HG03442 (cell line): ENCODE results near the gene LHX3.

Experiments
- ATAC-seq: cut with Tn5 transposase; IDR thresholded peaks from one replicate; pipeline ENCODE4 v1.9.1; 2021; ENCODE audit warnings: mild to moderate bottlenecking, moderate library complexity; ENCODE audit not compliant: unreplicated experiment

LHX3 gene

GRCh38 chr9:136179101-136179616, 25.8 kb downstream of the LHX3 start:
- ATAC-seq, result no peak

DNA sequence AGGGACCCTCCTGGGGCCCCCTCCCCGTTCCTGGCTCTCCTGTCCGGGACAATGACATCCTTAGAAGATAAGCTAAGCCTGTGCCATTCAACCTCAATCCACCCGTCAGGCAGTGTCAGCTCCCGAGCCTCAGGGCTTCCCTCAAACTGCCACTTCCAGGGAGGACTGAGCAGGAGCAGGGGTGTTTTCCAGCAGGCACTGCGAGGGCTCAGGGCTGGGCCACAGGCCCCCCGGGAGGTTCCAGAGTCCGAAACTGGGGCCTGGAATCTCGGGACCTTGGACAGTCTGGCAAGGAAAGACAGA, 26.2 kb downstream of the LHX3 start:
- no peak for ATAC-seq

GRCh38 chr9:136178061-136178772, 26.7 kb downstream of the LHX3 start:
- ATAC-seq, result no peak

DNA sequence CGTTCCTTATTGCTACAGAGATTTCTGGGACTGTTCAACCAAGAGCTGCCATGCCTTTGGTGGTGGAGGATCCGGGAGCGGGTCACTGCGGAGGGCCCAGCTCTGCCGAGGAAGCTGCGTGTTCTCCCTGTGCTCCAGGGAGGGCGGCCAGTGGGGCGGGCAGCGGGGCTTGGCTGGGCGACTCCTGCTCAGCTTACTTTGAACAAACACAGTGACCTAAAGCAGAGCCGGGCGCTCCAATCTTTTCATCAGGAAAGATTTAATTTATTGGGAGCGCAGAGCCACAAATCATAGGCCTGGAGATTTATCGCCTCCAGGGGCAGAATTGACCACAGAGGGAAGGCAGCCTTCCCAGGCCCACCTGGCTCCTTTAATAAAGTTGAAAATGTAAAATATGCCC, 27.7 kb downstream of the LHX3 start:
- ATAC-seq, result no peak

DNA sequence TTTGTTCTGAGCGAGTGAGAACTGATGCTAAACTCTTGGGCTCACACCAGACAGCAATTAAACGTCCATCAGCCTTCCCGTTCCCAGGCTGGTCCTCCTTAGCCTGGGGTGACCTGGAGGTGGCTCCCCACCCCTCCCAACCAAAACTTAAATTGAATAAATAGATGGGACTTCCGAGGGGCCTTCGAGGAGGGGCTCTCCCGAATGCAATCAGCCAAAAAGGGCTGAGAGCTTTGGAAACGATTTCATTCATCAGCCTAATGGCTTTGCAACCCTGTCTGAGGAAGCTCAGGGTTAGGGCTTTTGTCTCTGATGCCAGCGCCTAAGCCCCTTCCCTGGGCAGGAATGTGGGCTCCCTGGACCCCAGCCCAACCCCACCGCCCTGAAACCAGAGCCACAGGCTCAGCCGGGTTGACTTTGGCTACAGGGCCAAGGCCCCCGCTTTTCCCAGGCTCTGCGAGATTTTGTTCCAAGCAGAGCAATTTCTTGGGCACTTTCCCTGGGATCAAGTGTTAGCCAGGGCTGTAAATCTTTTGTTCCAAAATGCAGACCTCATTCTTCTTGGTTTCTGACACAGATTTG, 29.2 kb downstream of the LHX3 start:
- ATAC-seq, result no peak

DNA sequence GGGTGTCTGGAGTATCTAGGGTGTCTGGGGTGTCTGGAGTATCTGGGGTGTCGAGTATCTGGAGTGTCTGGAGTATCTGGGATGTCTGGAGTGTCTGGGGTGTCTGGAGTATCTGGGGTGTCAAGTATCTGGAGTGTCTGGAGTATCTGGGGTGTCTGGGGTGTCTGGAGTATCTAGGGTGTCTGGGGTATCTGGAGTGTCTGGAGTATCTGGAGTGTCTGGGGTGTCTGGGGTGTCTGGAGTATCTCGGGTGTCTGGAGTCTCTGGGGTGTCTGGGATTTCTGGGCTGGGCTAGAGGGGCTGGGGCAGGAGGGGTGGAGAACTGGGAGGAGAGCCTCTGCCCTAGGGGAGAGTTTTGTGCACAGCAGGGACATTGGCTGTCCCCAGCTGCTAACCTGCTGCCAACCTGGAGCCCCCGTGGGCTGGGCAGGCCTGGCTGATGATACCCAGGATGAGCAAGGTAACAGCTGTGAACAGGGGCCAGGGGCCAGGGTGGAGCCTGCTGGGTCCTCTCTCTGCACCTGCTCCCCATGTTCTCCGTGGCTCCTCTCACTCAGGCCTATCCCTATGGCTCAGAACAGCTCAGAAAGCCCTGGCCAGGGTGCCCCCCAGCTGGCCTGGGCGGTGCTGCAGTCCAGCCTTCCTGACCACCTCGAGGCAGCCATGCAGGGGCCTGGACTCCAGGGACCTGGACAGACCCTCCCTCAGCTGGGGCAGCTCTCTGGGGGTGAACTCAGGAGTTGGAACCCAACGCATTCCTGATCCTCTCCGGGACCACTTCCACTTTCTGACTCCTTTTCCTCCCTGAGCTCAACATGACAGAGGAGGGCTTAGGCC, 29.9 kb downstream of the LHX3 start:
- no peak for ATAC-seq

GRCh38 chr9:136173648-136174290, 31.2 kb downstream of the LHX3 start:
- ATAC-seq, result no peak

- no peak for ATAC-seq
Observed at GRCh38 chr9:136172412-136173079, 32.4 kb downstream of the LHX3 start.

- ATAC-seq, result no peak
Observed at GRCh38 chr9:136171801-136172411, 33.0 kb downstream of the LHX3 start.

GRCh38 chr9:136171009-136171800, 33.7 kb downstream of the LHX3 start:
- ATAC-seq, result no peak

- ATAC-seq, result no peak
Observed at GRCh38 chr9:136170006-136170901, 34.7 kb downstream of the LHX3 start.

GRCh38 chr9:136169495-136169894, 35.4 kb downstream of the LHX3 start:
- ATAC-seq, result no peak

GRCh38 chr9:136163248-136163850, 41.6 kb downstream of the LHX3 start:
- no peak for ATAC-seq

GRCh38 chr9:136160995-136161610, 43.8 kb downstream of the LHX3 start:
- ATAC-seq, result no peak

DNA sequence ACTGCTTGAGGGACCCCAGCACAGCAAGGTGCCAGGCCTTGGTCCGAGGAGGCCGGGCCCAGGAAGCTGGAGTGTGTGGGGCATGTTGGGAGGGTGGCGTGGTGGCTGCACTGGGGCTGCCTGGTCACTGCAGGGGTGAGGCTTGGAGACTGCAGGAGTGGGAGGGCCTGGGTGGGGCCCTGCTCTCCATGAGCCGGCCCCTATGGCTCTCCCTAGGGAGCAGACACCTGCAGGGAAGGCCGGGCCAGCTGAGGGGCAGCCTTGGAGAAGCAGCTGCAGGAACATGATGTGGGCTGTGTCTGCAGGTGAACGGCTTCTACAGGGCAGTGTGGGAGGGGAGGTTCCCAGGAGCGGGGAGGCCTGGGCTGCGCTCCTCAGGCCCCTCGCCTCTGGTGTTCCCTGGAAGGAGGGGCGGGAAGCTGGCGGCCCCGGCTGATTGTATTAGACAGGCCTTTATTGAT, 44.5 kb downstream of the LHX3 start:
- ATAC-seq, result no peak

- no peak for ATAC-seq
Observed at GRCh38 chr9:136159851-136160250, 45.1 kb downstream of the LHX3 start.

DNA sequence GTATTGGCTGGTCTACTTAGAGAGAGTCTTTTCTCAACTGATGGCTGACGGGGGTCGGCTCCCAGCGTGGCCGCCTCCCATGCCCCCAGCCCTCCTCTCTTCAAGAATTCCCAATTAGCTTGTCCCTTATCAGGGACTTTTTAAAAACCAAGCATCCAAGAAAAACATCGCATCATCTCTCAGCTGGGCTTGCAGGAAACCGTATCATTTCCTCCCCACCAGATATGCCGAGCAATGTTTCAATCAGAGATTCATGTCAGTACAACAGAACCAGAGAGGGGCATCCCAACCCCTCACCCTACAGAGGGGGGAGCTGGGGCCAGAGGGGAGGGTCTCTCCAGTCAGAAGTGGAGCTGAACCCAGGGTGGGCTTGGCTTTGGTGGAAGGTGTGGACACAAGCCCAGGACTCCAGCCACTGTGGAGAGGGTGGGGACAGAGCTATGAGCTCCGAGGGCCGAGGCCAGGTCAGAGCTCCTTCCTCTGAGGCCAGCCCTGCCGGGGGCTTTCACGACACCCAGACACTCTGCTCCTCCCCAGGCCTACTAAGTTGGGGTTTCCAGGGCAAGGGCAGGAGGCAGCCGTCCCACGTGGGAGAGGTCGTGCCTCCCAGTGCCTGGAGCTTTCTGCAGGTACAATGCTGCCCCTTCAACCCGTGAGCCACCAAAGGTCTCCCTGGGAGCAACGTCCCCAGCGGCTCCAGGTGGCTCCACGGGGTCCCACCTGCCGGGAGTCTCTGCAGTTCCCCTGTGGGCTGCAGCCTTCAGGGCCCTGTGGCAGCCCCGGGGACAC, 47.3 kb downstream of the LHX3 start:
- ATAC-seq, result no peak
